Kidney tubule cell (primary cell): Measurements from ENCODE around the gene SPATA20.

Experiments used
- DNase-seq: peaks from one replicate; pipeline ENCODE4 v3.0.0-alpha.2; 2018; ENCODE audit warnings: low spot score

Gene SPATA20

GRCh38 chr17:50559674-50560184 lies 12.8 kb downstream of the SPATA20 start:
- DNase-seq = peak; percentile 12

GRCh38 chr17:50560185-50560824 lies 13.3 kb downstream of the SPATA20 start, which contains the start of gene CACNA1G:
Gene CACNA1G, plus strand, starts transcription at chr17:50560715. Its CDS starts 745 bp downstream, at chr17:50561460.
- DNase-seq = peak; percentile 68

- no peak for DNase-seq
These were observed 14.2 kb downstream of the SPATA20 start for GRCh38 chr17:50560931-50561745.

GRCh38 chr17:50561746-50562141 lies 14.8 kb downstream of the SPATA20 start:
- no peak for DNase-seq

GRCh38 chr17:50562242-50563091 lies 15.5 kb downstream of the SPATA20 start:
- no peak for DNase-seq

- DNase-seq = no peak
These were observed 16.1 kb downstream of the SPATA20 start for GRCh38 chr17:50563092-50563511.

GRCh38 chr17:50564916-50565315 lies 17.9 kb downstream of the SPATA20 start:
- DNase-seq = peak; percentile 57

- peak; percentile 48 for DNase-seq
These were observed 18.7 kb downstream of the SPATA20 start for GRCh38 chr17:50565402-50566350.

GRCh38 chr17:50566886-50567285 lies 19.9 kb downstream of the SPATA20 start:
- DNase-seq = no peak

- no peak for DNase-seq
These were observed 21.7 kb downstream of the SPATA20 start for GRCh38 chr17:50568659-50569058.

- DNase-seq = no peak
These were observed 22.6 kb downstream of the SPATA20 start for GRCh38 chr17:50569592-50569991.

- no peak for DNase-seq
These were observed 23.1 kb downstream of the SPATA20 start for GRCh38 chr17:50570032-50570431.

- DNase-seq = no peak
These were observed 23.6 kb downstream of the SPATA20 start for GRCh38 chr17:50570528-50570927.

- DNase-seq = no peak
These were observed 24.7 kb downstream of the SPATA20 start for GRCh38 chr17:50571681-50572080.

- no peak for DNase-seq
These were observed 25.6 kb downstream of the SPATA20 start for GRCh38 chr17:50572541-50572940.

GRCh38 chr17:50573866-50574611 lies 27.1 kb downstream of the SPATA20 start:
- no peak for DNase-seq

GRCh38 chr17:50575581-50576210 lies 28.7 kb downstream of the SPATA20 start:
- no peak for DNase-seq

GRCh38 chr17:50576864-50577263 lies 29.9 kb downstream of the SPATA20 start:
- DNase-seq = no peak

- no peak for DNase-seq
These were observed 30.5 kb downstream of the SPATA20 start for GRCh38 chr17:50577451-50577954.

GRCh38 chr17:50578173-50578572 lies 31.2 kb downstream of the SPATA20 start:
- DNase-seq = peak; percentile 18
